ENCODE measurements around the gene METTL25. TPM values are rescaled to one million over a fixed set of nuclear protein-coding genes. Genes with fewer than 3 reads are reported as not detected.

METTL25 gene
- polyA plus RNA-seq, 4 donors = 4.3 to 12.1 (median 9.8) TPM

DNA sequence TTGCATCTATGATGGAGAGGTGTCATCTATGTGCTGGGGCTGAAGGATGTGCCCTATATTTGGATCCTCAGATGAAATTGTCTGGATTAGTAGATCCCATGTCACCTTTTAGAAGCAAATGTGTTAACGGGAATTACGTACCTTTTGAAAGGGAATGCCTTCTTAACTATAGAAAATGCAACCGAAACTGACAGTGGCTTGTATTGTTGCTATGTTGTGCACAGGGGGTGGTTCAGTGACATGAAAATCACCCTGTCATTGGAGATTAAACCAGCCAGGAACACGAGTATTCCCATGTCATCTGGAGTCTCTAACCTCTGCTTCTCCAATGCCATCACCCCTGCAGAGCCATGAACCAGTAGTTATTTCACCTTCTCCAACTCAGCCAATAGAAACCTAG is 110.2 kb downstream of the METTL25 start:
- Histone ChIP-seq H3K4me3 (ENCODE audit: low read depth in 1 of 3, low read length in 3 of 3) (no peak overlapping the region), H3K36me3 (ENCODE audit: control insufficient read depth in 3 of 3, insufficient read depth in 2 of 3, low read depth in 1 of 3, low read length in 3 of 3) (peaks cover 0 to 7% (median 0%) of the 10 kb centered on the region in 3 donors), H3K9me3 (ENCODE audit: control insufficient read depth in 2 of 2, insufficient read depth in 1 of 2, low read depth in 1 of 2, low read length in 1 of 2) (peaks cover 0 to 11% of the 10 kb centered on the region in 2 donors), H3K27me3 (ENCODE audit: control insufficient read depth in 3 of 3, insufficient read depth in 3 of 3, low read length in 3 of 3) (no peaks in the 10 kb centered on the region), H3K4me1 (ENCODE audit: control insufficient read depth in 3 of 3, insufficient read depth in 2 of 3, low read depth in 1 of 3, low read length in 2 of 3) (no peaks in the 10 kb centered on the region), H3K27ac (ENCODE audit: low read depth in 1 of 3, low read length in 2 of 3) (no peak overlapping the region)
- FAIRE-seq = no peak
- 96% methylated on average over 4 of the region's 4 CpGs for whole genome bisulfite sequencing, 3 donors
- DNase-seq = no peak

DNA sequence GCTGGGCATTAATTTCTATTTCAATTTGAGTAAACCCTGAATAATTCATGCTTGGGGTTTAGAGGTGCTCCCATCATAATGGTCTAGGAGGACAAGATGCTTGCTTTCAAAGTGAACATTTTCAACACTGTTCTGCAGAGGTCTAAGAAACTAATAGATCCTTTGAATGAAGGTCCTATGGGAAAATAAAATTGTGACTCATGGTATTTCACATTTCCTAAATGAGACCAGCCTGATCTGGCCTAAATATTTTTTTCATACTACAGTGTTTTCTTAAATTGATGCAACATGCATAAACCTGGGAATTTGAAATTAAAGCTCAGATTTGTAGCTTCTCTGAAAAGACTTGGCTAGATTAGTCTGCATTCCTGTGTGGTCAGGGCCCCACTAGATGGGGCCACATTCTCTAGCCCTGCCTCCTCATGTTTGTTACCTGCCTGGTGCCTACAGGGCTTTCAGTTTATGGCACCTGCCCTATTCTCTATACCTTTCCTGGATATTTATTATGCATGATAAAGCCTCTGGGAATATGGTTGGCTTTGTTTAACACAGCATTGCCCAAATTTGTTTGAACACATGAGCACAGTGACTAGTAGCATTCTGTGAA is 112.7 kb downstream of the METTL25 start:
- FAIRE-seq (no peak), DNase-seq (no peak)
- Histone ChIP-seq H3K27ac (ENCODE audit: low read depth in 1 of 3, low read length in 2 of 3) (no peak overlapping the region), H3K4me3 (ENCODE audit: low read depth in 1 of 3, low read length in 3 of 3) (no peak overlapping the region), H3K9me3 (ENCODE audit: control insufficient read depth in 2 of 2, insufficient read depth in 1 of 2, low read depth in 1 of 2, low read length in 1 of 2) (peaks cover 0 to 11% of the 10 kb centered on the region in 2 donors), H3K4me1 (ENCODE audit: control insufficient read depth in 3 of 3, insufficient read depth in 2 of 3, low read depth in 1 of 3, low read length in 2 of 3) (no peaks in the 10 kb centered on the region), H3K36me3 (ENCODE audit: control insufficient read depth in 3 of 3, insufficient read depth in 2 of 3, low read depth in 1 of 3, low read length in 3 of 3) (peaks cover 0 to 9% (median 3%) of the 10 kb centered on the region in 3 donors), H3K27me3 (ENCODE audit: control insufficient read depth in 3 of 3, insufficient read depth in 3 of 3, low read length in 3 of 3) (no peaks in the 10 kb centered on the region)

DNA sequence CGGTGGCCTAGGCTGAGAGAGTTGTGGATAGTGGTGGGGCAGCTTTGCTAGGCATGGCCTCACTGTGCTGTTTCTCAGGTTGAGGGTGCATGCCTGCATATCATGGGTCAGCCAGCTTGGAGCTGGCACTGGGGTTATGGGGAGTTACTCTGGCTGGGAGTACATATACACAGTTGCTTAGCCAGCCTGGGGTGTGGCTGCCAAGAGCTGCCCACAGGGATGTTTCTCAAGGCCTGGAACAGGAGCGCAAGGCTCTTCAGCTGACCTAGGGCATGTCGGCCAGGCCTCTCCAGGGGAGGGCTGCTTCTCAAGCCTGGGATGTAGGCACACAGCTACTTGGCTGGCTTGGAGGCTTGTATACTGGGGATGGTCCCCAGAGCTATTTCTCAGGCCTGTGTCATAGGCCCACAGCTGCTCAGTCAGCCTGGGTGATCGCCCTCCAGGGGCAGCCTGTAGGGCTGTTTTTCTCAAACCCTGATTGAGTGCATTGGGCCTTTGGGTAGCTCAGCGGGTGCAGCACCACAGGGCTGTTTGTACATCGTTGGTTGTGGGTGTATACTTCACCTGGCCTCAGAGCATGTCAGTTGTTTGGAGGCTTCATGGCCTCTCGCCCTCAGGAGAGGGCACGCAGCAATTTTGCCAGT is 114.9 kb downstream of the METTL25 start:
- Histone ChIP-seq H3K9me3 (ENCODE audit: control insufficient read depth in 2 of 2, insufficient read depth in 1 of 2, low read depth in 1 of 2, low read length in 1 of 2) (peaks cover 0 to 11% of the 10 kb centered on the region in 2 donors), H3K4me1 (ENCODE audit: control insufficient read depth in 3 of 3, insufficient read depth in 2 of 3, low read depth in 1 of 3, low read length in 2 of 3) (no peaks in the 10 kb centered on the region), H3K27me3 (ENCODE audit: control insufficient read depth in 3 of 3, insufficient read depth in 3 of 3, low read length in 3 of 3) (no peaks in the 10 kb centered on the region), H3K36me3 (ENCODE audit: control insufficient read depth in 3 of 3, insufficient read depth in 2 of 3, low read depth in 1 of 3, low read length in 3 of 3) (peaks cover 0 to 9% (median 3%) of the 10 kb centered on the region in 3 donors), H3K4me3 (ENCODE audit: low read depth in 1 of 3, low read length in 3 of 3) (no peak overlapping the region), H3K27ac (ENCODE audit: low read depth in 1 of 3, low read length in 2 of 3) (no peak overlapping the region)
- FAIRE-seq (no peak), DNase-seq (no peak)
- WGBS, 3 donors = 94 to 98% (median 95%) methylated on average over 8 of the region's 8 CpGs

DNA sequence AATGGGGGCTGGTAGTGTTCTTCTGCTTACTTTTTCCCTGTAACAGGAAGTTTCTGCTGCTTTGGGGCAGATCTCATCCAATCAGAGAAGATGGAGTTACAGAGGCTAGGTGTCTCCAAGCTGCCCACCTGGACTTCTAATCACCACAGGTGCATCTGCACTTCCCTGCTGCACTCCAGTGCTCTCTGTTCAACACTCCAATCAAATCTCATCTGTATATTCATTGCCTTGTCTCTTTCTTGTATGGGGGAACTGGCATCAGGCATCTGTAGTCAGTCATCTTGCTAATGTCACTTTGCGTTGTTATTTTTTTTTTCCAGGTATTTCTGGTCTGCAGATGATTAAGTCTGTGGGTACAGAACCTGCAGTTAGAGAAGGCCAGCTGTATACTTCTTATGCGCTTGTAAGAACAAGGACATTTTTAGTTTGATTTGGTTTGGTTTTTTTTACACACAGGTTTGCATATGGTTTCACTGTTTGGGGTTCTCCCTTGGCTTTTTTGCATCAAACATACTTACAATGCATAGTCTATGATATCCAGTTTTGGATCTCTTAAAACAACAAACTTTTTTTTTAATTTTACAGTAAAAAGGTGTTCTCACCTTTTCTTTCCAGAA is 116.0 kb downstream of the METTL25 start:
- DNase-seq = no peak
- Histone ChIP-seq H3K27me3 (ENCODE audit: control insufficient read depth in 3 of 3, insufficient read depth in 3 of 3, low read length in 3 of 3) (no peaks in the 10 kb centered on the region), H3K4me3 (ENCODE audit: low read depth in 1 of 3, low read length in 3 of 3) (no peak overlapping the region), H3K9me3 (ENCODE audit: control insufficient read depth in 2 of 2, insufficient read depth in 1 of 2, low read depth in 1 of 2, low read length in 1 of 2) (peaks cover 0 to 11% of the 10 kb centered on the region in 2 donors), H3K27ac (ENCODE audit: low read depth in 1 of 3, low read length in 2 of 3) (no peak overlapping the region), H3K36me3 (ENCODE audit: control insufficient read depth in 3 of 3, insufficient read depth in 2 of 3, low read depth in 1 of 3, low read length in 3 of 3) (peaks cover 0 to 9% (median 3%) of the 10 kb centered on the region in 3 donors), H3K4me1 (ENCODE audit: control insufficient read depth in 3 of 3, insufficient read depth in 2 of 3, low read depth in 1 of 3, low read length in 2 of 3) (no peaks in the 10 kb centered on the region)
- FAIRE-seq = no peak
- WGBS, 3 donors = 90 to 99% (median 92%) methylated on average over 2 of the region's 2 CpGs

DNA sequence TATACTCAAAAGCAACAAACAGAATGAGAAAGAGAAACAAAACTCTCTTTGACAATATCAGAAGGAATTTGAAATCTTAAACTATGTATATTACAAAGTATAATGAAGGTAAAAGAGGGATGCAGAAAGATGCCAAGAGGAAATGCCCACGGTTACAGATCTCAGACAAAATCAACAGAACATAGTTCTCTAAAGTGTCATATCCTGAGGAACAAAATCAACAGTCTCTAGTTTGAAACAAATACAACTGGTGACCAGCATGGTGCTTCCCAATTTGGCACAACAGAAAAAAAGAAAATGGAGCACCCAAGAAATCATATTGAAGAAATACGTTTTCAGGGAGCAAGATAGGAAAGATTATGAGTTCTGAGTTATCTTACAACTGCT is 116.5 kb downstream of the METTL25 start:
- peaks cover 0 to 9% (median 3%) of the 10 kb centered on the region in 3 donors for H3K36me3 ChIP-seq (ENCODE audit: control insufficient read depth in 3 of 3, insufficient read depth in 2 of 3, low read depth in 1 of 3, low read length in 3 of 3)
- no peaks in the 10 kb centered on the region for H3K4me1 ChIP-seq (ENCODE audit: control insufficient read depth in 3 of 3, insufficient read depth in 2 of 3, low read depth in 1 of 3, low read length in 2 of 3)
- H3K9me3 ChIP-seq (ENCODE audit: control insufficient read depth in 2 of 2, insufficient read depth in 1 of 2, low read depth in 1 of 2, low read length in 1 of 2) = peaks cover 0 to 11% of the 10 kb centered on the region in 2 donors
- H3K27ac ChIP-seq (ENCODE audit: low read depth in 1 of 3, low read length in 2 of 3) = no peak overlapping the region
- no peak overlapping the region for H3K4me3 ChIP-seq (ENCODE audit: low read depth in 1 of 3, low read length in 3 of 3)
- H3K27me3 ChIP-seq (ENCODE audit: control insufficient read depth in 3 of 3, insufficient read depth in 3 of 3, low read length in 3 of 3) = no peaks in the 10 kb centered on the region
- DNase-seq = no peak
- no peak for FAIRE-seq
- 79 to 87% (median 79%) methylated on average over 2 of the region's 2 CpGs for WGBS, 3 donors

DNA sequence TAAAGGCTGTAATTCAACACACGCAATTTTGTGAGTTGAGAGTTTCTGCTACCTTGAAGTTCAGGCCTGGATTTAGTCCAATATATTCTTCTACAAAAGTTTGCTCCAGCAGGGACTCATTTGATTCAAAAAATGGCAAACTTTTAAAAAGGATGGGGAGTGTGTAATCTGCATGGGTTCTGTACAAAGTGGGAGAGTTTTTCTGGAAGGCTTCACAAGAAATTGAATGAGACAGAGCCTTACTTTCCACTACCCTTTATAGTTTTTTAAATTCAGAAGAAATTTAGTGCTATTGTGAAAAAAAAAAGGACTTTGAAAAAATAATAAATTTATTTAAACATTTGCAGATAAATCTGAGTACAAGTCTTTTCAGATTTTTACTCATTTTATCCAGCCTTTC is 116.9 kb downstream of the METTL25 start:
- no peaks in the 10 kb centered on the region for H3K4me1 ChIP-seq (ENCODE audit: control insufficient read depth in 3 of 3, insufficient read depth in 2 of 3, low read depth in 1 of 3, low read length in 2 of 3)
- DNase-seq = no peak
- FAIRE-seq = no peak
- H3K27ac ChIP-seq (ENCODE audit: low read depth in 1 of 3, low read length in 2 of 3) = no peak overlapping the region
- no peaks in the 10 kb centered on the region for H3K27me3 ChIP-seq (ENCODE audit: control insufficient read depth in 3 of 3, insufficient read depth in 3 of 3, low read length in 3 of 3)
- 94 to 97% (median 96%) methylated on average over 1 of the region's 1 CpG for WGBS, 3 donors
- H3K36me3 ChIP-seq (ENCODE audit: control insufficient read depth in 3 of 3, insufficient read depth in 2 of 3, low read depth in 1 of 3, low read length in 3 of 3) = peaks cover 0 to 9% (median 3%) of the 10 kb centered on the region in 3 donors
- H3K4me3 ChIP-seq (ENCODE audit: low read depth in 1 of 3, low read length in 3 of 3) = no peak overlapping the region
- H3K9me3 ChIP-seq (ENCODE audit: control insufficient read depth in 2 of 2, insufficient read depth in 1 of 2, low read depth in 1 of 2, low read length in 1 of 2) = peaks cover 0 to 11% of the 10 kb centered on the region in 2 donors

DNA sequence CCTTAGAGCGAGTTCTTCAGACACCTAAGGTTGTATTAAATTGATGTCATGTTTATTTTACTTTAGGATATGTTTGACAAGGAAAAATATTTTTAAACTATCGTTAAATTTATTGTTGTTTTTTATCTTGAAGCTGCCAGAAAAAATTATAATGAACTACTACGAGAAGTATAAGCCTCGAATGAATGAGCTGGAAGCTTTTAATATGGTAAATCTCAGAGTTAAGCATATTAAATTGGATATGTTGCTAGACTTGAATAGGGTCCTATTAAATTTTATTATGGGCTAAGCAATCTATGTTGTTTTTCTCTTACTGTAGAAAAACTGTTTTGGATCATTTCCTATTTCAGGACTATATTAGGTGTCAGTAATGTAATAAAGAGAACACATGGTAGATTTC is 118.2 kb downstream of the METTL25 start:
- FAIRE-seq = no peak
- no peak overlapping the region for H3K27ac ChIP-seq (ENCODE audit: low read depth in 1 of 3, low read length in 2 of 3)
- 81 to 92% (median 91%) methylated on average over 4 of the region's 4 CpGs for WGBS, 3 donors

DNA sequence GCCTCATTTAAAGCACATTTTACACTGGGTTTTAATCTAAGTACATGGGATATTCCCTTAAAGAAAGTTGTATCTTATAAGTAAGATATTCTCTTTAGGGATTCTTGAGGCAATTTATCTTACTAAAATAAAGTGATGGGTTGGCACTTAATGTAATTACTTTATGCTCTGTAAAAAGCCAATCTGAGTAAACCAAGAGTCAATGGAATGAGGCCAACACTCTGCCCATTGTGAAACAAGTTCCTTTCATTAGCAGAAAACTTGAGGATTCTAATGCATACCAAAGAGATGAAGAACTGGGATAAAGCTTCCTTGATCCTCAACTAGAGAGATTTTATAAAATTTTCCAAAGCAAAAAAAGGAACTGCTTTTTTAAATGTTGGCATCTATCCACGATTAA is 121.2 kb downstream of the METTL25 start:
- H3K27ac ChIP-seq (ENCODE audit: low read depth in 1 of 3, low read length in 2 of 3) = no peak overlapping the region
- H3K36me3 ChIP-seq (ENCODE audit: control insufficient read depth in 3 of 3, insufficient read depth in 2 of 3, low read depth in 1 of 3, low read length in 3 of 3) = no peaks in the 10 kb centered on the region
- DNase-seq (no peak), FAIRE-seq (no peak)
- H3K4me1 ChIP-seq (ENCODE audit: control insufficient read depth in 3 of 3, insufficient read depth in 2 of 3, low read depth in 1 of 3, low read length in 2 of 3) = no peaks in the 10 kb centered on the region
- H3K27me3 ChIP-seq (ENCODE audit: control insufficient read depth in 3 of 3, insufficient read depth in 3 of 3, low read length in 3 of 3) = no peaks in the 10 kb centered on the region
- no peaks in the 10 kb centered on the region for H3K9me3 ChIP-seq (ENCODE audit: control insufficient read depth in 2 of 2, insufficient read depth in 1 of 2, low read depth in 1 of 2, low read length in 1 of 2)
- no peak overlapping the region for H3K4me3 ChIP-seq (ENCODE audit: low read depth in 1 of 3, low read length in 3 of 3)
- 52 to 77% (median 60%) methylated on average over 1 of the region's 1 CpG for WGBS, 3 donors

More for the DNA sequence above, 118.2 kb downstream of the METTL25 start:
- Histone ChIP-seq H3K9me3 (ENCODE audit: control insufficient read depth in 2 of 2, insufficient read depth in 1 of 2, low read depth in 1 of 2, low read length in 1 of 2) (peaks cover 0 to 11% of the 10 kb centered on the region in 2 donors), H3K36me3 (ENCODE audit: control insufficient read depth in 3 of 3, insufficient read depth in 2 of 3, low read depth in 1 of 3, low read length in 3 of 3) (peaks cover 0 to 9% (median 3%) of the 10 kb centered on the region in 3 donors), H3K27me3 (ENCODE audit: control insufficient read depth in 3 of 3, insufficient read depth in 3 of 3, low read length in 3 of 3) (no peaks in the 10 kb centered on the region), H3K4me3 (ENCODE audit: low read depth in 1 of 3, low read length in 3 of 3) (no peak overlapping the region), H3K4me1 (ENCODE audit: control insufficient read depth in 3 of 3, insufficient read depth in 2 of 3, low read depth in 1 of 3, low read length in 2 of 3) (no peaks in the 10 kb centered on the region)
- no peak for DNase-seq
